HEK293 (cell line): ENCODE measurements around the gene TRIM23.

ENCODE experiments used
- CTCF ChIA-PET: fragments of 350-600 bp; formaldehyde crosslinking; extraction: SDS; loops from one replicate; lab custom pipeline; 2021; ENCODE audit warnings: antibody characterized with exemption; lab: Yijun Ruan, JAX
- POLR2A ChIA-PET: fragments of 300-600 bp; formaldehyde crosslinking; extraction: SDS; loops from one replicate; lab custom pipeline; 2020; ENCODE audit warnings: antibody characterized with exemption, inconsistent platforms; lab: Yijun Ruan, JAX
- H3K27ac ChIP-seq: fragments of 200-500 bp; sonication (Bioruptor generic); 2 replicates; pipeline ENCODE4 v1.5.1; 2014; ENCODE audit warnings: low read depth, low read length, control low read depth, inconsistent platforms; ENCODE audit errors: extremely low read depth
- H3K36me3 ChIP-seq, 2 experiments: fragments of 200-500 bp in 1 of 2; sonication (Bioruptor generic) in 1 of 2; 1 replicate in 1 of 2; 2 replicates in 1 of 2; pipeline ENCODE4 v1.5.1; 2014 to 2017; ENCODE audit warnings: inconsistent platforms in 2 of 2, low read length in 2 of 2; ENCODE audit not compliant: control insufficient read depth in 2 of 2, insufficient read depth in 1 of 2
- H3K4me1 ChIP-seq: fragments of 200-500 bp; sonication (Bioruptor generic); 2 replicates; pipeline ENCODE4 v1.5.1; 2014; ENCODE audit warnings: mild to moderate bottlenecking, low read length, inconsistent platforms; ENCODE audit not compliant: control insufficient read depth, insufficient read depth
- H3K4me3 ChIP-seq: 2 replicates; pipeline ENCODE4 v1.5.1; 2011; ENCODE audit warnings: low read depth, mild to moderate bottlenecking, control low read depth, low read length, moderate library complexity
- H3K9me3 ChIP-seq: fragments of 200-500 bp; sonication (Bioruptor generic); 2 replicates; pipeline ENCODE4 v1.5.1; 2014; ENCODE audit warnings: low read depth, low read length, inconsistent platforms; ENCODE audit not compliant: control insufficient read depth, insufficient read depth
- BCL6B ChIP-seq: fragments of 450-650 bp; formaldehyde crosslinking; IDR thresholded peaks from 2 replicates; pipeline ENCODE4 v1.5.1; 2017; ENCODE audit warnings: missing biosample characterization, missing genetic modification characterization
- GLIS2 ChIP-seq: fragments of 450-650 bp; formaldehyde crosslinking; IDR thresholded peaks from 2 replicates; pipeline ENCODE4 v1.5.1; 2016; ENCODE audit warnings: missing biosample characterization, missing genetic modification characterization
- HOXC10 ChIP-seq: sonication (generic); formaldehyde crosslinking; IDR thresholded peaks from 2 replicates; pipeline ENCODE4 v1.8.1; 2023; ENCODE audit warnings: mild to moderate bottlenecking, missing genetic modification reagents
- IKZF3 ChIP-seq: fragments of 450-650 bp; IDR thresholded peaks from 2 replicates; pipeline ENCODE4 v1.5.0; 2018; ENCODE audit warnings: missing biosample characterization, mild to moderate bottlenecking, missing genetic modification characterization, moderate library complexity
- KLF1 ChIP-seq: fragments of 450-650 bp; formaldehyde crosslinking; IDR thresholded peaks from 2 replicates; pipeline ENCODE4 v1.5.1; 2016; ENCODE audit warnings: missing biosample characterization, missing genetic modification characterization
- MZF1 ChIP-seq: fragments of 450-650 bp; formaldehyde crosslinking; IDR thresholded peaks from 2 replicates; pipeline ENCODE4 v1.5.1; 2017; ENCODE audit warnings: missing biosample characterization, missing genetic modification characterization, borderline replicate concordance
- PRDM1 ChIP-seq: fragments of 450-650 bp; formaldehyde crosslinking; IDR thresholded peaks from 2 replicates; pipeline ENCODE4; 2016; ENCODE audit warnings: missing biosample characterization, missing genetic modification characterization
- ZBTB17 ChIP-seq: fragments of 450-650 bp; formaldehyde crosslinking; IDR thresholded peaks from 2 replicates; pipeline ENCODE4 v1.5.1; 2016; ENCODE audit warnings: missing biosample characterization, missing genetic modification characterization
- ZIC2 ChIP-seq: fragments of 450-650 bp; formaldehyde crosslinking; IDR thresholded peaks from 2 replicates; pipeline ENCODE4 v1.5.1; 2016; ENCODE audit warnings: missing biosample characterization, missing genetic modification characterization
- ZNF404 ChIP-seq: fragments of 450-650 bp; formaldehyde crosslinking; IDR thresholded peaks from 2 replicates; pipeline ENCODE4 v1.5.1; 2017; ENCODE audit warnings: missing biosample characterization, missing genetic modification characterization
- ZNF654 ChIP-seq: fragments of 450-650 bp; formaldehyde crosslinking; IDR thresholded peaks from 2 replicates; pipeline ENCODE4 v1.5.1; 2016; ENCODE audit warnings: low read depth, missing biosample characterization, missing genetic modification characterization
- ZNF660 ChIP-seq: fragments of 450-650 bp; IDR thresholded peaks from 2 replicates; pipeline ENCODE4 v1.5.1; 2018; ENCODE audit warnings: missing biosample characterization, mild to moderate bottlenecking, missing genetic modification characterization
- ZNF747 ChIP-seq: fragments of 450-650 bp; formaldehyde crosslinking; IDR thresholded peaks from 2 replicates; pipeline ENCODE4 v1.5.1; 2016; ENCODE audit warnings: missing biosample characterization, missing genetic modification characterization
- ZNF76 ChIP-seq: fragments of 450-650 bp; formaldehyde crosslinking; IDR thresholded peaks from 2 replicates; pipeline ENCODE4; 2016; ENCODE audit warnings: low read depth, missing biosample characterization, missing genetic modification characterization, borderline replicate concordance
- ZNF776 ChIP-seq: fragments of 450-650 bp; formaldehyde crosslinking; IDR thresholded peaks from 2 replicates; pipeline ENCODE4 v1.5.0; 2017; ENCODE audit warnings: missing biosample characterization, missing genetic modification characterization, borderline replicate concordance
- ZSCAN23 ChIP-seq: fragments of 450-650 bp; formaldehyde crosslinking; IDR thresholded peaks from 2 replicates; pipeline ENCODE4 v1.5.1; 2016; ENCODE audit warnings: missing biosample characterization, missing genetic modification characterization
- TF ChIP-seq, protein P1 (sequence below): fragments of 450-650 bp; formaldehyde crosslinking; IDR thresholded peaks from 2 replicates; pipeline ENCODE4 v1.5.1; 2016; ENCODE audit warnings: missing biosample characterization, missing genetic modification characterization

TRIM23 gene

DNA sequence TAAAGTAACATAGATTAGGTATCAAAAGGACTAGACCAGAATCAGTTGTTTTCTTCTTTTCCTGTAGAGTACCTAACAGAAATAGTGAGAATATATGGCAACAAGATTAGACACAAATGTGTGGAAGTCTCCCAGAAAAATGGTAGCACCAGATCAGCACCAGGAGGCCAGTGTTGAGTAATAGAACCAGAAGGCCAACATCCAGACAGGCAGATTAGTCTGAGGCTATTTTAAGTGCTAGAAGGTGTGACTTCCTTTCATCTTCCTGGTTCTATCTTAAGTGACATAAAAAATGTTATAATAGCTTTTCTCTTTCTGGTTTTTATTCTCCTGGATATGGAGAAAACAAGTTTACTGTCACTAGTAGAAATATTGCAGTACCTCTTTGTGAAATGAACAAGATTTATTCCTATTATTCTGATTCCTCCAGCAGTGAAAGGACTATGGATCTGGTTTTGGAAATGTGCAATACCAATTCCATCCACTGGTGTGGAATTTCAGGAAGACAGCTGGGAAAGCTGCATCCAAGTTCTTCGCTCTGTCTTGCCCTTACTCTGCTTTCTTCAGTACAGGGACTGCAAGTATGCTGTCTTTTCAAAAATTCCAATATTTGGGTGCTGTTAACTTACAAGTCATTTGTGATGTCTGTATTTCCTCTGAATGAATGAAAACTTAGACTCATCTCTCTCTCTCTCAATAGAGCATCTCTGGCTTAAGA is 39.8 kb upstream of the TRIM23 start:
- CTCF ChIA-PET, result interaction anchor here (0.5 to 2.2 kb wide), 8 partner anchors 12 to 1060 kb away, joined by 3 to 8 read pairs (median 3); no protein-coding TSS in a partner anchor
- POLR2A ChIA-PET, result no interaction called here
- Histone ChIP-seq H3K36me3 (peaks cover 33 to 51% of the 10 kb centered on the region in 2 experiments), H3K27ac (no peak overlapping the region), H3K4me3 (no peak overlapping the region), H3K4me1 (no peaks in the 10 kb centered on the region), H3K9me3 (no peaks in the 10 kb centered on the region)
- TF ChIP-seq ZBTB17 (tag by site-specific recombination) (0 out of 2 replicates have a peak, but pooled peaks have one; percentile 17), ZNF76 (tag by site-specific recombination) (no peak), BCL6B (tag by site-specific recombination) (no peak)

DNA sequence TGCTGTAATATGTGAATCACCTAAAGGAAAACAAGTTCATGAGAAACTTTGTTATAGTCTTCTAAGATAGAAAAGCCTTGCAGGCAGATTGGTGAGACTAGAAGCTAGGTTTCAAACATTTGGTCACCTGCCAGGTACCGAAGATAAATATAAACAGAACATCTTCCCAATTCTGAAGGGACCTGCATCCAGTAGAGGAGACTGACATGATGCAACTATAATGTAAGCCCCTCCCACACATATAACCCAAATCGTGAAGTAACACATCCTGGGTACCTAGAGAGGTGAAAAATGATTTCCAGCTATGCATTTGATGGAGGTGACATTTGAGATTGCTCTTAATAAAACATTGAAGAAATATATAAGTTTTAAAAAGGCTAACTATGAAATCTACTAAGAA is 30.6 kb upstream of the TRIM23 start:
- TF ChIP-seq KLF1 (tag by site-specific recombination), result no peak
- TF ChIP-seq ZNF660 (tag by site-specific recombination), result no peak
- no peak for TF ChIP-seq ZNF747 (tag by site-specific recombination)
- no peak for TF ChIP-seq IKZF3 (tag by site-specific recombination)
- no peak for TF ChIP-seq GLIS2 (tag by site-specific recombination)
- no peak for TF ChIP-seq ZSCAN23
- TF ChIP-seq, protein P1, sequence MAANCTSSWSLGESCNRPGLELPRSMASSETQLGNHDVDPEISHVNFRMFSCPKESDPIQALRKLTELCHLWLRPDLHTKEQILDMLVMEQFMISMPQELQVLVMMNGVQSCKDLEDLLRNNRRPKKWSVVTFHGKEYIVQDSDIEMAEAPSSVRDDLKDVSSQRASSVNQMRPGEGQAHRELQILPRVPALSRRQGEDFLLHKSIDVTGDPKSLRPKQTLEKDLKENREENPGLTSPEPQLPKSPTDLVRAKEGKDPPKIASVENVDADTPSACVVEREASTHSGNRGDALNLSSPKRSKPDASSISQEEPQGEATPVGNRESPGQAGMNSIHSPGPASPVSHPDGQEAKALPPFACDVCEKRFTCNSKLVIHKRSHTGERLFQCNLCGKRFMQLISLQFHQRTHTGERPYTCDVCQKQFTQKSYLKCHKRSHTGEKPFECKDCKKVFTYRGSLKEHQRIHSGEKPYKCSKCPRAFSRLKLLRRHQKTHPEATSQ, result no peak
- no peak for TF ChIP-seq HOXC10 (CRISPR knock-in tag)
- Histone ChIP-seq H3K4me1 (no peaks in the 10 kb centered on the region), H3K4me3 (no peak overlapping the region), H3K9me3 (no peaks in the 10 kb centered on the region), H3K27ac (no peak overlapping the region), H3K36me3 (peaks cover 0 to 20% of the 10 kb centered on the region in 2 experiments; a peak in 2 of 3 replicates)
- CTCF ChIA-PET, result no interaction called here
- POLR2A ChIA-PET, result interaction anchor here (0.6 kb wide), 1 partner anchor 69 kb away, joined by 4 read pairs; no protein-coding TSS in a partner anchor

- no peak overlapping the region for H3K27ac ChIP-seq
- TF ChIP-seq ZIC2 (tag by site-specific recombination), result no peak
- TF ChIP-seq ZNF654 (tag by site-specific recombination), result no peak
- no peak for TF ChIP-seq ZNF776 (tag by site-specific recombination)
- no peak for TF ChIP-seq PRDM1
- TF ChIP-seq ZNF404 (tag by site-specific recombination), result no peak
- TF ChIP-seq MZF1 (tag by site-specific recombination), result no peak
- H3K4me1 ChIP-seq, result no peaks in the 10 kb centered on the region
- H3K4me3 ChIP-seq, result no peak overlapping the region
- CTCF ChIA-PET, result interaction anchor here (0.8 to 0.9 kb wide), 2 partner anchors 9 to 13 kb away, joined by 4 to 5 read pairs; no protein-coding TSS in a partner anchor
- POLR2A ChIA-PET, result interaction anchor here (0.6 kb wide), 1 partner anchor 672 kb away, joined by 3 read pairs; no protein-coding TSS in a partner anchor
- no peaks in the 10 kb centered on the region for H3K9me3 ChIP-seq
- H3K36me3 ChIP-seq, result peaks cover 7 to 9% of the 10 kb centered on the region in 2 experiments
These were observed 27.0 kb upstream of the TRIM23 start for GRCh38 chr5:65651144-65651543.
